ENCODE data around the gene ARSD. TPM values are rescaled to one million over a fixed set of nuclear protein-coding genes. Genes with fewer than 3 reads are reported as not detected.
"Not testable (repeated sequence)": the region's sequence is repeated elsewhere in the genome, so short reads cannot be mapped to it uniquely, and the experiment has no call there.

Gene ARSD
- total RNA-seq, 1 experiment from 2014 or later, result 8.0 TPM

GRCh38 chrX:2965965-2966364 lies 36.8 kb upstream of the ARSD start:
- Histone ChIP-seq H3K4me1 (ENCODE audit: control insufficient read depth in 1 of 2, insufficient read depth in 2 of 2, low read length in 2 of 2) (no peaks in the 10 kb centered on the region), H3K9ac (ENCODE audit: low read length) (no peak overlapping the region), H3K36me3 (ENCODE audit: control insufficient read depth in 1 of 2, insufficient read depth in 2 of 2, low read length in 2 of 2) (no peaks in the 10 kb centered on the region), H3K4me2 (ENCODE audit: low read length) (no peak overlapping the region), H4K20me1 (ENCODE audit: insufficient read depth) (no peaks in the 10 kb centered on the region), H3K79me2 (ENCODE audit: insufficient read depth, low read length) (no peaks in the 10 kb centered on the region), H3K9me2 (ENCODE audit: insufficient read depth) (no peaks in the 10 kb centered on the region), H3K4me3 (replicated peaks in 1 of 2; ENCODE audit: low read depth in 1 of 2, low read length in 2 of 2) (no peak overlapping the region), H3K27me3 (ENCODE audit: insufficient read depth, low read length) (no peaks in the 10 kb centered on the region), H3K27ac (ENCODE audit: low read depth, low read length) (no peak overlapping the region), H3K9me3 (ENCODE audit: control insufficient read depth in 1 of 2, insufficient read depth in 1 of 2, low read depth in 1 of 2, low read length in 2 of 2) (no peaks in the 10 kb centered on the region), H2AFZ (ENCODE audit: low read depth, low read length, poor library complexity, severe bottlenecking) (no peak overlapping the region)
- ATAC-seq, result no peak
- BruUV-seq (replicated peaks), result no TSS peak
- intact Hi-C loops (cut with micrococcal nuclease), result no loop called here
- RAD21 ChIA-PET (ENCODE audit: low non-redundant PET in 1 of 2, low total read pairs in 2 of 2, uncharacterized antibody in 2 of 2, unreplicated experiment in 2 of 2), result no interaction called here
- POLR2A ChIA-PET, result no interaction called here
- TF ChIP-seq ELF1 (IDR thresholded peaks at IDR 0.05; ENCODE audit: borderline replicate concordance, low read depth), result no peak
- no peak for TF ChIP-seq SRF (IDR thresholded peaks at IDR 0.05; ENCODE audit: low read depth)
- TF ChIP-seq EGR1 (IDR thresholded peaks at IDR 0.05; ENCODE audit: low read depth), result no peak
- no peak for TF ChIP-seq CEBPB (IDR thresholded peaks at IDR 0.05; ENCODE audit: low read depth)
- no peak for TF ChIP-seq TCF7L2 (IDR thresholded peaks at IDR 0.05; ENCODE audit: borderline replicate concordance, extremely low read depth, insufficient read depth, insufficient read length)
- DNase-seq (ENCODE audit: low read depth, low spot score), result no peak
- CTCF ChIA-PET, result no interaction called here

GRCh38 chrX:2963992-2964794 lies 35.1 kb upstream of the ARSD start:
- H3K9me3 ChIP-seq (ENCODE audit: control insufficient read depth in 1 of 2, insufficient read depth in 1 of 2, low read depth in 1 of 2, low read length in 2 of 2); H3K79me2 ChIP-seq (ENCODE audit: insufficient read depth, low read length); H3K27ac ChIP-seq (ENCODE audit: low read depth, low read length); H4K20me1 ChIP-seq (ENCODE audit: insufficient read depth); H3K9ac ChIP-seq (ENCODE audit: low read length); ATAC-seq; H3K9me2 ChIP-seq (ENCODE audit: insufficient read depth); intact Hi-C loops (cut with micrococcal nuclease); H3K4me2 ChIP-seq (ENCODE audit: low read length); H3K27me3 ChIP-seq (ENCODE audit: insufficient read depth, low read length); POLR2A ChIA-PET; RAD21 ChIA-PET (ENCODE audit: low non-redundant PET in 1 of 2, low total read pairs in 2 of 2, uncharacterized antibody in 2 of 2, unreplicated experiment in 2 of 2); H2AFZ ChIP-seq (ENCODE audit: low read depth, low read length, poor library complexity, severe bottlenecking); BruUV-seq (replicated peaks); H3K36me3 ChIP-seq (ENCODE audit: control insufficient read depth in 1 of 2, insufficient read depth in 2 of 2, low read length in 2 of 2); H3K4me3 ChIP-seq (replicated peaks in 1 of 2; ENCODE audit: low read depth in 1 of 2, low read length in 2 of 2); DNase-seq (ENCODE audit: low read depth, low spot score); H3K4me1 ChIP-seq (ENCODE audit: control insufficient read depth in 1 of 2, insufficient read depth in 2 of 2, low read length in 2 of 2); CTCF ChIA-PET: not testable (repeated sequence)

- H3K9ac ChIP-seq (ENCODE audit: low read length); RAD21 ChIA-PET (ENCODE audit: low non-redundant PET in 1 of 2, low total read pairs in 2 of 2, uncharacterized antibody in 2 of 2, unreplicated experiment in 2 of 2); H3K4me3 ChIP-seq (replicated peaks in 1 of 2; ENCODE audit: low read depth in 1 of 2, low read length in 2 of 2); BruUV-seq (replicated peaks); ATAC-seq; H3K79me2 ChIP-seq (ENCODE audit: insufficient read depth, low read length); H3K27ac ChIP-seq (ENCODE audit: low read depth, low read length); H2AFZ ChIP-seq (ENCODE audit: low read depth, low read length, poor library complexity, severe bottlenecking); H3K9me2 ChIP-seq (ENCODE audit: insufficient read depth); DNase-seq (ENCODE audit: low read depth, low spot score); CTCF ChIA-PET; H4K20me1 ChIP-seq (ENCODE audit: insufficient read depth); H3K27me3 ChIP-seq (ENCODE audit: insufficient read depth, low read length); H3K4me2 ChIP-seq (ENCODE audit: low read length); intact Hi-C loops (cut with micrococcal nuclease); H3K9me3 ChIP-seq (ENCODE audit: control insufficient read depth in 1 of 2, insufficient read depth in 1 of 2, low read depth in 1 of 2, low read length in 2 of 2); POLR2A ChIA-PET; H3K36me3 ChIP-seq (ENCODE audit: control insufficient read depth in 1 of 2, insufficient read depth in 2 of 2, low read length in 2 of 2); H3K4me1 ChIP-seq (ENCODE audit: control insufficient read depth in 1 of 2, insufficient read depth in 2 of 2, low read length in 2 of 2): not testable (repeated sequence)
Measured at GRCh38 chrX:2963449-2963848, 34.3 kb upstream of the ARSD start.

All from HCT116 (cell line).